HepG2 (cell line): ENCODE data around the gene HORMAD2. TPM values are rescaled to one million over a fixed set of nuclear protein-coding genes. Genes with fewer than 3 reads are reported as not detected.

Experiments used
- ATAC-seq: fragments of 200-7000 bp; cut with Tn5 transposase; 3 replicates; pipeline ENCODE4 v1.9.1; 2020; ENCODE audit warnings: mild to moderate bottlenecking, moderate library complexity
- BruUV-seq: library from RNA; stranded (reverse); fragments of 400-500 nt; replicated peaks from 2 replicates; lab custom pipeline; 2021; lab: Mats Ljungman, UMichigan
- CTCF ChIA-PET: fragments of 300-600 bp; formaldehyde crosslinking; extraction: SDS; loops from one replicate; lab custom pipeline; 2021; ENCODE audit warnings: low total read pairs, inconsistent platforms, low intra/inter-chr PET ratio; lab: Yijun Ruan, JAX
- POLR2A ChIA-PET: fragments of 350-600 bp; sonication (Branson Sonifier 250); formaldehyde crosslinking; loops from one replicate; lab custom pipeline; 2020; ENCODE audit warnings: antibody characterized with exemption, inconsistent platforms; lab: Yijun Ruan, JAX
- DNase-seq: peaks from one replicate; pipeline ENCODE4 v3.0.0-alpha.2; 2015; ENCODE audit warnings: low spot score
- FAIRE-seq: peaks from 3 replicates; lab custom pipeline; 2011; peaks lifted over from hg19 to GRCh38; lab: Jason Lieb, UNC
- H2AFZ ChIP-seq: one replicate; pipeline ENCODE4 v1.6.1; 2011; ENCODE audit warnings: low read length, inconsistent platforms
- H3K27ac ChIP-seq: fragments of 300-600 bp; 3 replicates; pipeline ENCODE4 v1.8.0; 2011; ENCODE audit warnings: mixed run types, mild to moderate bottlenecking, mixed read lengths, low read length, inconsistent platforms; ENCODE audit not compliant: insufficient read depth; ENCODE audit errors: extremely low read length
- H3K27me3 ChIP-seq, 2 experiments: fragments of 200-600 bp in 1 of 2; 2 replicates in 1 of 2; 3 replicates in 1 of 2; pipeline versions ENCODE4 v1.6.0 to v1.8.0; 2011; ENCODE audit warnings: low read length in 2 of 2, mild to moderate bottlenecking in 2 of 2, moderate library complexity in 2 of 2, inconsistent platforms in 1 of 2; ENCODE audit not compliant: insufficient read depth in 2 of 2, control insufficient read depth in 1 of 2
- H3K36me3 ChIP-seq, 2 experiments: fragments of 200-600 bp in 1 of 2; replicated peaks in 1 of 2; 2 replicates in 1 of 2; 3 replicates in 1 of 2; pipeline versions ENCODE4 v1.5.1 to v1.8.0; 2011; ENCODE audit warnings: low read length in 2 of 2, inconsistent platforms in 1 of 2; ENCODE audit not compliant: insufficient read depth in 2 of 2, control insufficient read depth in 1 of 2
- H3K4me1 ChIP-seq: 2 replicates; pipeline ENCODE4 v1.5.1; 2012; ENCODE audit warnings: low read length, inconsistent platforms; ENCODE audit not compliant: insufficient read depth
- H3K4me2 ChIP-seq: 2 replicates; pipeline ENCODE4 v1.6.0; 2011; ENCODE audit warnings: low read depth, low read length, inconsistent platforms
- H3K4me3 ChIP-seq, 3 experiments: fragments of 200-600 bp in 1 of 3; sonication (generic), shearing (Covaris generic) in 1 of 3; replicated peaks in 1 of 3; 2 replicates each; pipeline ENCODE4 v1.5.1; 2011 to 2016; ENCODE audit warnings: low read length in 3 of 3, inconsistent platforms in 2 of 3, low read depth in 2 of 3, mild to moderate bottlenecking in 2 of 3, control low read depth in 1 of 3, mixed read lengths in 1 of 3; ENCODE audit not compliant: insufficient read depth in 1 of 3
- H3K79me2 ChIP-seq: one replicate; pipeline ENCODE4 v1.6.1; 2011; ENCODE audit warnings: low read length, inconsistent platforms; ENCODE audit not compliant: insufficient read depth
- H3K9ac ChIP-seq: 2 replicates; pipeline ENCODE4 v1.6.0; 2011; ENCODE audit warnings: mild to moderate bottlenecking, low read depth, low read length, inconsistent platforms; ENCODE audit not compliant: insufficient read depth
- H3K9me3 ChIP-seq: 2 replicates; pipeline ENCODE4 v1.5.1; 2012; ENCODE audit warnings: mild to moderate bottlenecking, low read length
- H4K20me1 ChIP-seq: 2 replicates; pipeline ENCODE4 v1.6.0; 2011; ENCODE audit warnings: inconsistent platforms, mild to moderate bottlenecking, low read length, moderate library complexity; ENCODE audit not compliant: insufficient read depth
- REST ChIP-seq, 2 experiments: IDR thresholded peaks; 2 replicates each; pipeline ENCODE4 v1.6.1; 2011 to 2012; ENCODE audit warnings: low read length in 2 of 2, borderline replicate concordance in 1 of 2, low read depth in 1 of 2, mild to moderate bottlenecking in 1 of 2, moderate library complexity in 1 of 2
- ZNF407 ChIP-seq: sonication (generic); formaldehyde crosslinking; IDR thresholded peaks from one replicate; pipeline ENCODE4 v1.5.1; 2020; ENCODE audit warnings: mild to moderate bottlenecking, missing genetic modification reagents; ENCODE audit errors: not compliant biosample characterization
- WGBS: methylation state at CpG from one replicate; pipeline ENCODE4 v1.1.6; 2017; ENCODE audit warnings: low lambda C conversion rate; 5-methylcytosine and 5-hydroxymethylcytosine counted together
- in situ Hi-C: cut with HindIII; loops from 2 replicates; pipeline ENCODE4 v1.10.0; 2017; ENCODE audit warnings: low pct_unique_long_range_greater_than_20kb; ENCODE audit not compliant: extremely low pct_ligation_motif_present
- intact Hi-C: fragments of 100-400 bp; cut with micrococcal nuclease; formaldehyde crosslinking; loops from one replicate; pipeline ENCODE4 v1.10.0; 2022; ENCODE audit not compliant: unreplicated experiment
- polyA plus RNA-seq, 8 experiments: library from polyadenylated mRNA; depleted of rRNA in 3 of 8; stranded (reverse) in 7 of 8; unstranded in 1 of 8; fragments of >200 nt; fragmentation: Illumina TruSeq in 4 of 8; extraction: Trizol in 4 of 8; gene quantifications; 2 replicates each; pipeline versions ENCODE4 v1.2.1 to v1.2.3, GENCODE V29; 2011 to 2016; ENCODE audit warnings: low read depth in 4 of 8, missing spikeins in 1 of 8, mixed read lengths in 1 of 8; ENCODE audit not compliant: insufficient read depth in 1 of 8
- total RNA-seq, 5 experiments: library from RNA; depleted of rRNA; stranded (reverse); fragments of >200 nt; fragmentation: Illumina TruSeq; extraction: Trizol; gene quantifications; 2 replicates each; pipeline ENCODE4 v1.2.3, GENCODE V29; 2016; ENCODE audit warnings: low read depth in 1 of 5

The HORMAD2 gene
- total and polyA plus RNA-seq, 2 of the 13 experiments (the other 11 are each of a cell fraction or from before 2014, with no cell fraction given), result not detected

GRCh38 chr22:30031764-30032455 lies 48.4 kb upstream of the HORMAD2 start:
- Histone ChIP-seq H3K36me3 (peaks cover 1 to 4% of the 10 kb centered on the region in 2 experiments; a peak in 2 of 5 replicates), H3K4me3 (no peak overlapping the region), H3K4me1 (no peaks in the 10 kb centered on the region), H3K4me2 (no peak overlapping the region), H3K79me2 (no peaks in the 10 kb centered on the region), H2AFZ (no peak overlapping the region), H3K27me3 (no peaks in the 10 kb centered on the region; a peak in 1 of 5 replicates), H3K27ac (no peak overlapping the region), H3K9ac (no peak overlapping the region), H4K20me1 (no peaks in the 10 kb centered on the region), H3K9me3 (no peaks in the 10 kb centered on the region)
- ATAC-seq (no peak), DNase-seq (no peak), FAIRE-seq (no peak)
- intact Hi-C loops, result no loop called here
- CTCF ChIA-PET, result no interaction called here
- in situ Hi-C loops, result no loop called here
- 83% methylated on average over 2 of the region's 2 CpGs for WGBS
- BruUV-seq, result TSS peak; percentile 25
- TF ChIP-seq ZNF407 (no peak), REST (IDR thresholded peaks at IDR 0.05; ENCODE audit: borderline replicate concordance in 1 of 2, low read depth in 1 of 2, low read length in 2 of 2) (no peak)
- POLR2A ChIA-PET, result no interaction called here
